ENCODE data around the gene USP19.

USP19 gene

GRCh38 chr3:49120438-49121131 is at the start of gene USP19:
TSS of gene USP19 (minus strand) at chr3:49120823. CDS start at chr3:49119145, 1,678 bp downstream.
- peak; percentile 88 to 96 for DNase-seq

- DNase-seq: no peak
Measured at GRCh38 chr3:49166752-49167556, 46.3 kb upstream of the USP19 start.

DNA sequence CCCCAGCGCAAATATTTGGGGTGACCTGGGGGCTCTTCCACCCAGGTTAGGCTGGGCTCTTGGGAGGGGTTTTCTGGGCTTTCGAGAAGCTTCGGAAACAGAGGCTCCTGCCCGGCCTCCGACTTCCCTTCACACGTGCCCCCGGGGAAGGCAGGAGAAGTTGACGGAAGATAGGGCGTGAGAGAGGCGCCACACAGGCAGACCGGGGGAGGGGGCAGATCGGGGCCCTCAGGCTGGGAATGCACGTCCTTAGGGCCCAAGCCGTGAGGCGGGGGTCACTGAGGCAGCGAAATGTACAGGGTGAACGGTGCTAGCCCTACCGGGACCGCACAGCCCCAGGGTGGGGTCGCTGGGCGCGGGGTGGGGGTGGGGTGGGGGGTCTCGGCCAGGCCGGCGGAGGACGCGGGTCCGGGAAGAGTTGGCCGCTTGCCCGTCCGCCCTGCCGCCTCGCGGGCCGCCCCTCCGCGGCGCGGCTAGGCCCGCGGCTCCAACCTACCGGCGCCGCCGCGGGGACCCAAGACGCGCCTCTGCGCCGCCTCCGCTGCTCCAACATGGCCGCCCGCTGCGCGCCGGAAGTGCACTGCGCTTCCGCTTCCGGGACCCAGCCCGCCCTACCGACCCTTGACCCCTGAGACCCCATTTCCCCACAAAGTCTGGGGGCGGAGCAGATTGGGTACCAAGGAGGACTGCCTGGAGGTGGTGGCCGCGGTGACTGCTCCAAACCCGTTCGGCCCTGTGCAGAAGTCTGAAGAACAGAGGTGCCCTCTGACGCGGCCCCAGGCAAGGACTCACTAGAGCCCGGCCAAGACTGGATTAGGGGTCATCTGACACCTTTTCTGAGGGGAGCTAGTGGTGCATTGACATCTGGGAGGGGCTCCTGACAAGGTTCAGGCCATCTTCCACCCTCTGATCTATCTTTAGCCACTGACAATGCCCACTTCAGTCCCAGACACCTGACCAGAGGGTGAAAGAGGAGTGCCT is 45.4 kb upstream of the USP19 start, which contains the start of gene CCDC71:
CCDC71 (minus strand) TSS at position 561 of the 981 bp plus-strand sequence. CDS start 2,123 bp downstream, outside the sequence.
- peak; percentile 67 to 80 for DNase-seq

DNA sequence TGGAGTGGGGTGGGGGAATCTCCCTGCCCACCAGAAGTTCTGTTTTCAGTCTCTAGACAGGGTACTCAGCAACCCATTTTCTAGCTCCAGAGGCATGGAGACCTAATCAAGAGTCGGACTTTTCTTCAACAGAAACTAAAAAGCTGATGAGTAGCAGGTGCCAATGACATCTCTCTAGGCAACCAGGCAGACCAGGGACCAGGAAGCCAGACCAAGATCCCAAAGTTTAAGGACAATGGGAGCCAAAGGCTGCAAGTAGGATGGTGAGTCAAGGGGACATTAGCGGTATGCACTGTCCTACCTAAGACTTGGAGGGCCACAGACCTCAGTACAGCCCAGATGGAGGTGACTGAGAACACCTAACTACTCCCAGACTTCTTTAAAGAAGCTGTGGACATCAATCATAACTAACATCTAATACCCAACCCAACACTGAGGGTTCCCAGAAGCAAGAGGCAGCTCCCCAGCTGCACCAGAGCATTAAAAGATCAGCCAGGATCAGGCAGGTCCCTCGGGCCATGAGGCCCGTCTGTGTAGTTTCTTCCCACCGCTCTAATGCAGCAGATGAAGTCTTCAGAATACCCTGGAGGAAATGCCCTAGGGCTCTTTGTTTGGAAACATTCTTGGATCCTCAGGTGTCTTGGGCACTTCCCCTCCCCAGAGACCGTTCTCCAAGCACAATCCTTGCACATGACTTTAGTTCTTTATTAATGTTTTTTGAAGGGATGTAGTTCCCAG is 44.5 kb upstream of the USP19 start:
- DNase-seq: no peak

DNA sequence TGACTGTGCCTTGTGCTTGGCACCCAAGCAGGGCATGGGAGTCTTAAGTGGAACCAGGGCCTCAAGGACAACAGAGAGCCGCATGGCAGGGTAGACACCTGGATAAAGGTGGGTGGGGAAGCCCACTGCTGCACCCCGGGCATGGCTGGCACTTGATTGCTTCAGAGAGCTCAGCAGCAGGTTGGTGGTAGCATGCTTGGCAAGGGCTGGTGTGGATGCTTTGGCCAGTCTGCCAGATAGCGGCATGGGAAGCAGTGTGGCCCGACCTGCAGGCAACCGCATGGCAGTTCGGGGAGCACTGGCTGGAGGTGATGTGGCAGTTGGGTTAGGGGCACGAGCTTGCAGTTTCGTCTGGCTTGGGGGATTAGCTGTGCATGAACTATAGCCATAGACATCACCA is 43.0 kb upstream of the USP19 start:
- DNase-seq: no peak

DNA sequence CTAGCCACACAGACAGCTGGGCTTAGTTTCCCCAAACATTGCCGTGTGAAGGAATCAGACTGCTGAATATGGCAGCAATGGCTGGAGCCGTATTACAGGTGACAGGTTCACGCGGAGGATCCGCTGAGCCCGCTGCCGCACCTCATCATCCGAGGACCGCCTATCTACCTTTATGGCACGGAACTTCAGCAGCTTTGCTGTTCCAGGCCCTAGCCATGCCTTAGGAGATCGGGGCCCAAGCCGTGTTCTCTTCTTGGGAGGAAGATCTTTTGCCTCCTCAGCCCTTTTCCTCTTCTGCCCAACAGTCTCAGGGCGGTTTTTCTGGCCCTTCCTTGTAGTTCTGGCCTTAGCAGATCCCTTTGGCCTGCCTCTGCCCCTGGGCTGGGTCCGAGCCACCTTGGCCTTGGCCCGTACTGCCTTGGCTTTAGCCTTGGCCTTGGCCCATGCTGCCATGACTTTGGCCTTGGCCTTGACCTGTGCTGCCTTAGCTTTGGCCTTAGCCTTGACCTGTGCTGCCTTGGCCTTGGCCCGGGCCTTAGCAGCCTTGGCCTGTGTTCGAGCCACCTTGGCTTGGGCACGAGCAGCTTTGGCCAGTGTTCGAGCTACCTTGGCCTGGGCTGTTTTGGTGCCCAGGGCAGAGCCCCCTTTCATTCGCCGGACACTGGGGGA is 42.3 kb upstream of the USP19 start:
- DNase-seq: no peak

- DNase-seq: peak in 1 of 2 donors; percentile 10
Measured at GRCh38 chr3:49161808-49162530, 41.3 kb upstream of the USP19 start.

- no peak for DNase-seq
Measured at GRCh38 chr3:49161197-49161596, 40.6 kb upstream of the USP19 start.

- DNase-seq: no peak
Measured at GRCh38 chr3:49158792-49159191, 38.2 kb upstream of the USP19 start.

DNA sequence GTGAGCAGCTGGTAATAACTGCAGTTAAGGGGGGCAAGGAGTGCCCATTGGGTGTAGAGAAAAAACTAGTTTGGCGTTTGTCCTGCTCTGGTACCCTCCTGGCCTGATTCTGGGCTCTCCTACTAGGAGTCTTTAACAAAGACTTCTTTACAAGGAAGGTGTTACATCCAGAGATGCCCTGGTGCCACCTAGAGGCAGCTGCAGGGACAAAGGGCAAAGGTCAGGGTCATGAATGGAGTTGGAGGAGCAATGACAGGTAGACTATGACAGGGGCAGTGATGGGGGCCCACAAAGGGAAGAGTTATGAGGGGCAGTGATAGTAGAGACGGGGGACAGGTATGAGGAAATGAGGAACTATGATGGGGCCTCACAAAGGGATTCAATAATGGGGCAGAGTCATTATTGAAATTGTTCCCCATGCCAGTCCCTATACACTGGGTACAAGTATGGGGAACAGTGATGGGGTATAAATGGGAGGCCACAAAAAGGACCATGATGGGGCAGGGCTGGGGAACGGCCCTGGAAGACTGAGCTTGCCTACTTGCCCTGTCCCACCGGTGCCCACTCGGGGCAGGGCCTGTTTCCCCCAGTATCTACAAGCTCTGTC is 37.6 kb upstream of the USP19 start:
- peak; percentile 45 to 65 for DNase-seq

- no peak for DNase-seq
Measured at GRCh38 chr3:49157289-49157688, 36.7 kb upstream of the USP19 start.

DNA sequence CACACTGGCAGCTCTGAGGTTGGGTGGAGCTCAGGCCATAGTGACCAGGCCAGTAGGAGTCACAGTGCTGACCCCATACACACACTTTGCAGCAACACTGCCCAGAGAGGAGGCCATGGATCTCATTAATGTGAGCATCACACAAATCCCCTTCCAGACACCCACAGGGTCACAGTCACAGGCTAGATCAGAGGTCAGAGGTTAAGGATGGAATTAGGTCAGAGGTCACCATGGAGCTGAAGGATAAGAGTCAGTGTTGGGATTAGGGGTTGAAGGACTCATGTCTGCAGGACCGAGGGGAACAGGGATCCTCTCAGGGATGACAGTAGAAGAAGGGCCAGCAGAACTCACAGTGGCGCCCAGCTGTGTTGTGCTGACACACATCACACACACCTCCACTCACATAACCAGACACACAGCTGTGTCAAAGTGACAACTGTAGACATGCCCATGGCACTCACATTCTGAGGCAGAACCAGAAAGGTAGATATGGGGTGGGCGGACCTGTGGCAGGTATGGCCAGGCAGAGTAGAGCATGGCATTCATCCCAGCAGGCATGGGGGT is 32.8 kb upstream of the USP19 start:
- no peak for DNase-seq

GRCh38 chr3:49151610-49152009 is 31.0 kb upstream of the USP19 start:
- DNase-seq: no peak

GRCh38 chr3:49148159-49148558 is 27.5 kb upstream of the USP19 start:
- DNase-seq: no peak

GRCh38 chr3:49140080-49140479 is 19.5 kb upstream of the USP19 start:
- no peak for DNase-seq

DNA sequence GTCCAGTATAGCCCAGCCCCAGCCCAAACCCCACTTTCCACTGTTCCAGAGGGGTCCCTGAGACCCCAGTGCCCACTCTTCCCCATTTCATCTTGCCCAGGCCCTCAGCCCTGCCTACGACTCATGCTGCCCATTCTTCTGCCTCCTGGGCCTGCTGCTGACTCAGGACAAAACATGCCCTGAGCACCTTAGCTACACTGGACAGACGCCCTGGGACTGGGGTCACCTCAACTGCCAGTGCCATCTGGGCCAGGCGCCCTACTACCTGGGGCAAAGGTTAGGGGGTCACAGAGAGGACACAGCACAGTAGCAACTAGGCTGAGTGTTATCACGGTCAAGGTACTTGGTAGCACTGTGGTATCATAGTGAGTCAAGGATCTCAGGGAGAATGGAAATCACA is 14.9 kb upstream of the USP19 start:
- DNase-seq: no peak

- no peak for DNase-seq
Measured at GRCh38 chr3:49134471-49135265, 14.0 kb upstream of the USP19 start.

DNA sequence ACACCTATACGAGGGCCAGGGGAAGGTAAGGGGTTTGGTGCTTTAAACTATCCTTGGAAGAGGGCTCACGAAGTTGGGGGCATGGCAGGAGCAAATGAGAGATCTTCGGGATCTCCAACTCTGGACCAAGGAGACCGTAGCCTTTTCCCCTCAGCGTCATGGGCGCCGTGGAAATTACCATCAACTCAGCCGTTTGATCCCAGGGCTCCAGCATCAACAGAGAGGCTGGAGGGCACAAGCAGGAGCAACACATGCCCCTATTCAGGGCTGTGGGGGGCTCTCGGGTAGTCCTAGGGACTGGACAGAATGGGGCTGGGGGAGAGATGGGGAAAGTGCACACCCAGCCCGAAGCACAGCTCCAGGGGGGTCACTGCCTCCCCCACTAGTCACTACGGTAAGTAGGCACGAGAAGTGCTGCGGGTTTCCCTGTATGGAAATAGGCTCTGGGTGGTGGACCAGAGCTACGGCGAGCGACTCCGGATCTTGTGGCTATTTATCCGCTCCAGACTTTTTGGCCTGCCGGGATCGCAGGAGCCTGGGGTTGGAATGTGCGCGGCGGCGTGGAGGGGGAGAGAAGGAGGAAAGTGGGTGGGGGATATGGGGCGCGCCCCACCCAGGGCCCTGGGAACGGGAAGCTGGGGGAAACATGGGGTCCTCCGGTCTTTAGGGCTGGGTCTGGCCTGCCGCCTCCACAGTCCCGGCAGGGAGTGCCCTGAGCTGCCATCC is 12.8 kb upstream of the USP19 start:
- DNase-seq: peak; percentile 59 to 66
